Right lobe of liver (tissue), 6 donors: ENCODE measurements around the gene PLA2G15. TPM values are rescaled to one million over a fixed set of nuclear protein-coding genes. Genes with fewer than 3 reads are reported as not detected.

ENCODE experiments used
- ATAC-seq, 4 donors: fragments of 200-7000 bp; cut with Tn5 transposase; one replicate each; pipeline ENCODE4 v1.9.1; 2020; ENCODE audit warnings: mild to moderate bottlenecking in 4 of 4, moderate library complexity in 4 of 4
- DNase-seq, 3 donors: peaks; one replicate each; pipeline ENCODE4 v3.0.0-alpha.2; 2020
- H3K27ac ChIP-seq, 3 donors: fragments of 200-600 bp; one replicate each; pipeline ENCODE4 v1.8.0; 2022
- H3K27me3 ChIP-seq, 2 donors: fragments of 200-600 bp; one replicate each; pipeline ENCODE4 v1.8.0; 2022
- H3K36me3 ChIP-seq, 4 donors: fragments of 200-600 bp; sonication (generic) in 1 of 4; one replicate each; pipeline versions ENCODE4 v1.5.1 to v1.8.0; 2017 to 2022; ENCODE audit warnings: control low read depth in 1 of 4
- H3K4me1 ChIP-seq, 4 donors: fragments of 200-600 bp; sonication (generic) in 1 of 4; one replicate each; pipeline versions ENCODE4 v1.5.1 to v1.8.0; 2017 to 2022; ENCODE audit warnings: control low read depth in 1 of 4
- H3K4me3 ChIP-seq, 3 donors: fragments of 200-600 bp; one replicate each; pipeline ENCODE4 v1.8.0; 2022
- H3K9me3 ChIP-seq, 4 donors: fragments of 200-600 bp; sonication (generic) in 1 of 4; one replicate each; pipeline versions ENCODE4 v1.5.1 to v1.8.0; 2017 to 2022; ENCODE audit warnings: control low read depth in 1 of 4
- CTCF ChIP-seq, 4 donors: fragments of 200-600 bp in 3 of 4; fragments of 450-650 bp in 1 of 4; IDR thresholded peaks; one replicate each; pipeline versions ENCODE4 v1.5.1 to v1.8.0; 2016 to 2022; ENCODE audit warnings: antibody characterized with exemption in 4 of 4, mild to moderate bottlenecking in 2 of 4
- POLR2A ChIP-seq: fragments of 450-650 bp; IDR thresholded peaks from one replicate; pipeline ENCODE4 v1.6.1; 2017; ENCODE audit warnings: antibody characterized with exemption, mild to moderate bottlenecking
- WGBS: methylation state at CpG from one replicate; pipeline ENCODE4 v1.1.6; 2018; ENCODE audit warnings: low coverage, low lambda C conversion rate; ENCODE audit not compliant: insufficient coverage; ENCODE audit errors: missing lambda C conversion rate; 5-methylcytosine and 5-hydroxymethylcytosine counted together
- intact Hi-C, 2 donors: fragments of 100-400 bp; cut with DNase I; formaldehyde crosslinking; loops; one replicate each; pipeline versions ENCODE4 v1.11.2 to v1.14.1; 2022
- total RNA-seq, 6 experiments: library from RNA; depleted of rRNA in 2 of 6; stranded (reverse); fragments of >200 nt in 2 of 6; fragmentation: NEBNext Ultra II Directional in 3 of 6; extraction: Animal tissue kit (Norgen Biotek cat#: 25700) in 3 of 6; gene quantifications; one replicate each; pipeline versions ENCODE4 v1.1.0 to v1.2.4, GENCODE V29; 2016 to 2023
- donor health status: DM: no; HTN: yes; CAD: no.
- donor health status: DM: no; HTN: no; CAD: no.
- donor health status: DM: no; HTN: no; CAD: no.
- donor health status: DM: no; HTN: yes; CAD: no.
- donor health status: DM: no; HTN: yes; CAD: no.

Gene PLA2G15
- total RNA-seq, 6 experiments from 2014 or later: 9.7 to 21.2 (median 13.7) TPM

GRCh38 chr16:68292425-68292824 is 47.3 kb downstream of the PLA2G15 start:
- Histone ChIP-seq H3K27me3 (no peaks in the 10 kb centered on the region), H3K4me1 (no peaks in the 10 kb centered on the region), H3K9me3 (no peaks in the 10 kb centered on the region), H3K27ac (no peak overlapping the region), H3K4me3 (no peak overlapping the region), H3K36me3 (no peaks in the 10 kb centered on the region)
- intact Hi-C loops: no loop called here
- no peak for TF ChIP-seq CTCF (IDR thresholded peaks at IDR 0.05)
- TF ChIP-seq POLR2A: no peak
- ATAC-seq: no peak
- DNase-seq: no peak
- WGBS: 90% methylated on average over 5 of the region's 5 CpGs

DNA sequence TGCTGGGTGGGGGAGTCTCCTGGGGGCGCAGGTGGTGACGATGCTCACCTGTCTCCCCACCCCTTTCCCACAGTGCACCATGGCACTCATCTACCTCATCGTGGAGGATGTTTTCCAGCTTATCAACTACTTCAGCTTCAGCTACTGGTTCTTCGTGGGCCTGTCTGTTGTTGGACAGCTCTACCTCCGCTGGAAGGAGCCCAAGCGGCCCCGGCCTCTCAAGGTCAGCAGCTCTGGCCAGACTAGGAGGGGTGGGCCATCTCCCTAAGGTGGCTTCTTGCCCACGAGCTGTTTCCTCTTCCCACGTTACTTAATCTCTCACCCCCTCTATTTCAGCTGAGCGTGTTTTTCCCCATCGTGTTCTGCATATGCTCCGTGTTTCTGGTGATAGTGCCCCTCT is 51.1 kb downstream of the PLA2G15 start:
- DNase-seq: no peak
- ATAC-seq: no peak
- Histone ChIP-seq H3K4me1 (no peaks in the 10 kb centered on the region), H3K9me3 (no peaks in the 10 kb centered on the region), H3K4me3 (no peak overlapping the region), H3K36me3 (peaks cover 0 to 23% (median 9%) of the 10 kb centered on the region in 4 donors), H3K27me3 (no peaks in the 10 kb centered on the region), H3K27ac (no peak overlapping the region)
- WGBS: 83% methylated on average over 6 of the region's 12 CpGs
- TF ChIP-seq CTCF (IDR thresholded peaks at IDR 0.05) (no peak), POLR2A (no peak)
- intact Hi-C loops: no loop called here

DNA sequence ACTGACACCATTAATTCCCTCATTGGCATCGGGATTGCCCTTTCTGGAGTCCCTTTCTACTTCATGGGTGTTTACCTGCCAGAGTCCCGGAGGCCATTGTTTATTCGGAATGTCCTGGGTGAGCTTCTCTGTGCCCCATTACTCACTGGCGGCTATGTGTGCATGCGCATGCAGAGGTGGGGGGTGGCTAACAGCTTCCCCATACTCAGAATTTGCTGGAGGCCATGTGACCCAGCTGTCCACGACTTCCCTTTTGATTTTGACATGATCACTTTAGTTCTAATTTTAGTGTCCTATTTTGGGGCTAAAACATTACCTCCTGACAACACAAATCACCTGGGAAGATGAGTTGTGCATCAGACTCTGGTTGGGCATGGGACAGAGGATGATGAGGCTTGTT is 51.5 kb downstream of the PLA2G15 start:
- intact Hi-C loops: no loop called here

DNA sequence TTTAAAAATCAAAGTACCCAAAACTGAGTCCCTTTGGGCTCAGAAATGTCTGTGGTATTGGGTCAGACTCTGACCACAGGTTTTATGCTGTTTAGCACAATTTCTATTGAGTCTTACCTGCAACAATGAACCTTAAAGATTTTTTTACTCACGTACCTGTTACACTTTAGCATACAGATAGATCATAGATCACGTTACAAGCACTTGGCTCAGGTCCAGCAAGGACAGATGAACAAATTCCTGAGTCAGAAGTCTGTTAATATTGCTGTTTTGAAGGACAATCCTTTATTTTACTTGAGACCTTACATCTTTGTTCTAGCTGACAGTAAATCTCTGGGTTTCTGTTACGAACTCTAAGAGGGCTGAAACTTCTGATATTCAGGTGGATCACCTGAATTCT is 52.7 kb downstream of the PLA2G15 start:
- intact Hi-C loops: no loop called here
- 65% methylated on average over 3 of the region's 3 CpGs for WGBS
- Histone ChIP-seq H3K9me3 (no peaks in the 10 kb centered on the region), H3K27me3 (no peaks in the 10 kb centered on the region), H3K4me3 (no peak overlapping the region), H3K4me1 (no peaks in the 10 kb centered on the region), H3K36me3 (peaks cover 0 to 38% (median 17%) of the 10 kb centered on the region in 4 donors), H3K27ac (no peak overlapping the region)
- TF ChIP-seq CTCF (IDR thresholded peaks at IDR 0.05) (no peak), POLR2A (no peak)
- DNase-seq: no peak
- ATAC-seq: no peak

More for the DNA sequence above, 51.5 kb downstream of the PLA2G15 start:
- peak in 3 of 4 donors; percentile 26 to 40 (median 38) for ATAC-seq
- WGBS: 91% methylated on average over 3 of the region's 6 CpGs
- Histone ChIP-seq H3K36me3 (peaks cover 0 to 27% (median 10%) of the 10 kb centered on the region in 4 donors), H3K27me3 (no peaks in the 10 kb centered on the region), H3K9me3 (no peaks in the 10 kb centered on the region), H3K27ac (no peak overlapping the region), H3K4me3 (no peak overlapping the region), H3K4me1 (no peaks in the 10 kb centered on the region)
- no peak for TF ChIP-seq POLR2A
- no peak for TF ChIP-seq CTCF (IDR thresholded peaks at IDR 0.05)
- DNase-seq: no peak

GRCh38 chr16:68298312-68298711 is 53.1 kb downstream of the PLA2G15 start:
- no peak overlapping the region for H3K27ac ChIP-seq
- H3K9me3 ChIP-seq: no peaks in the 10 kb centered on the region
- no peak for TF ChIP-seq CTCF (IDR thresholded peaks at IDR 0.05)
- no peak for TF ChIP-seq POLR2A
- no peaks in the 10 kb centered on the region for H3K27me3 ChIP-seq
- H3K4me1 ChIP-seq: no peaks in the 10 kb centered on the region
- 38% methylated on average over 2 of the region's 3 CpGs for WGBS
- DNase-seq (no peak), ATAC-seq (no peak)
- H3K36me3 ChIP-seq: peaks cover 0 to 38% (median 19%) of the 10 kb centered on the region in 4 donors
- no peak overlapping the region for H3K4me3 ChIP-seq
- intact Hi-C loops: no loop called here
